ENCODE measurements around the gene FGF12.

DNA sequence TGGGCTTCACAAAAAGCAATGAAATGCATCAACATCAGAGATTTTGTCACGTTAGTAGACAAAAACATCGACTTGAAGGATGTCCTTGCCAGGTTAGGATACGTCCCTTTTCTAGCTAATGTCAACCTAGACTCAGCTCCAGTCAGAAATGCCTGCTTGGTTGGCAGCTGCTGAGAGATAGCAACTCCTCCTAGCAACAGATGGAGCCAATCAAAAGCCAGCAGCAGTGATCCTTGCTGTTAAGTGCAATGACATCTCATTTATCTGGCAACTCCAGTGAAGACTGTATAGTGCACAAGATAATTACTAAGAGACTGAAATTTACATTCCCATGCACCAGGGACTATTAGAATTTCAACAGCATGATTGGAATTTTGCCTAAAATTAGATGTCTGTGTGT, 424.1 kb downstream of the FGF12 start:
- TF ChIP-seq ZNF274 (IDR thresholded peaks at IDR 0.05; ENCODE audit: low read depth, low read length): no peak
- TF ChIP-seq YY1 (IDR thresholded peaks at IDR 0.05; ENCODE audit: insufficient read depth, insufficient read length): no peak
